PC-9 (cell line): Measurements from ENCODE around the gene TSKS. TPM values are rescaled to one million over a fixed set of nuclear protein-coding genes. Genes with fewer than 3 reads are reported as not detected.

ENCODE experiments used
- BruUV-seq: library from RNA; stranded (reverse); fragments of 400-500 nt; replicated peaks from 2 replicates; lab custom pipeline; 2021; lab: Mats Ljungman, UMichigan
- CTCF ChIA-PET: fragments of 300-600 bp; sonication (Branson Sonifier 250); formaldehyde crosslinking; loops from one replicate; lab custom pipeline; 2022; ENCODE audit warnings: antibody characterized with exemption; lab: Charles Lee
- POLR2A ChIA-PET: fragments of 300-600 bp; sonication (Branson Sonifier 250); formaldehyde crosslinking; loops from one replicate; lab custom pipeline; 2022; ENCODE audit warnings: antibody characterized with exemption; ENCODE audit not compliant: unreplicated experiment; lab: Charles Lee
- DNase-seq, 2 experiments: peaks; one replicate each; pipeline versions ENCODE4 v3.0.0 to v3.0.0-alpha.2; 2015 to 2022; ENCODE audit warnings: mixed read lengths in 1 of 2
- H2AFZ ChIP-seq: fragments of 200-600 bp; sonication (generic); 2 replicates; pipeline ENCODE4 v1.8.1; 2017; ENCODE audit warnings: antibody characterized with exemption
- H3F3A ChIP-seq: fragments of 200-600 bp; sonication (generic); 2 replicates; pipeline ENCODE4 v1.8.1; 2017; ENCODE audit warnings: antibody characterized with exemption, mild to moderate bottlenecking, low read depth; ENCODE audit not compliant: insufficient read depth
- H3K27ac ChIP-seq: fragments of 200-600 bp; sonication (generic); 2 replicates; pipeline ENCODE4 v1.6.1; 2016; ENCODE audit warnings: mixed run types
- H3K27me3 ChIP-seq: fragments of 200-600 bp; sonication (generic); 2 replicates; pipeline ENCODE4 v1.6.1; 2016; ENCODE audit warnings: low read depth, mixed run types; ENCODE audit not compliant: insufficient read depth
- H3K36me3 ChIP-seq: fragments of 200-600 bp; sonication (generic); 2 replicates; pipeline ENCODE4 v1.6.1; 2016; ENCODE audit warnings: low read depth, mixed run types
- H3K4me1 ChIP-seq: fragments of 200-600 bp; sonication (generic); replicated peaks from 2 replicates; pipeline ENCODE4 v1.6.1; 2016; ENCODE audit warnings: mixed run types; ENCODE audit not compliant: insufficient read depth
- H3K4me2 ChIP-seq: fragments of 200-600 bp; sonication (generic); 2 replicates; pipeline ENCODE4 v1.6.1; 2017; ENCODE audit warnings: mixed run types
- H3K4me3 ChIP-seq: fragments of 200-600 bp; sonication (generic); 2 replicates; pipeline ENCODE4 v1.6.1; 2016; ENCODE audit warnings: mixed run types
- H3K79me2 ChIP-seq: fragments of 200-600 bp; sonication (generic); 2 replicates; pipeline ENCODE4 v1.6.1; 2017; ENCODE audit warnings: low read depth, mixed run types
- H3K9me2 ChIP-seq: fragments of 200-600 bp; sonication (generic); 2 replicates; pipeline ENCODE4 v1.8.1; 2017; ENCODE audit warnings: mild to moderate bottlenecking; ENCODE audit not compliant: insufficient read depth
- H3K9me3 ChIP-seq: fragments of 200-600 bp; sonication (generic); 2 replicates; pipeline ENCODE4 v1.8.1; 2016; ENCODE audit warnings: low read depth; ENCODE audit not compliant: insufficient read depth
- H4K20me1 ChIP-seq: fragments of 200-600 bp; sonication (generic); 2 replicates; pipeline ENCODE4 v1.8.1; 2017; ENCODE audit not compliant: insufficient read depth
- EZH2 ChIP-seq: fragments of 200-600 bp; sonication (generic); IDR thresholded peaks from 2 replicates; pipeline ENCODE4 v1.8.0; 2017; ENCODE audit warnings: antibody characterized with exemption, low read depth
- intact Hi-C: fragments of 100-400 bp; cut with micrococcal nuclease; formaldehyde crosslinking; loops from one replicate; pipeline ENCODE4 v1.10.0; 2022; ENCODE audit not compliant: unreplicated experiment
- total RNA-seq: library from RNA; stranded (reverse); gene quantifications from 2 replicates; pipeline ENCODE4 v1.2.3, GENCODE V29; 2021
- TF ChIP-seq, protein P1 (sequence below): fragments of 200-600 bp; sonication (generic); conservative IDR thresholded peaks from 2 replicates; pipeline ENCODE4 v1.6.1; 2017; ENCODE audit warnings: mixed run types, antibody characterized with exemption, mild to moderate bottlenecking, moderate library complexity

TSKS gene
- total RNA-seq, 1 experiment from 2014 or later: not detected

GRCh38 chr19:49799798-49800376, 36.8 kb upstream of the TSKS start:
- Histone ChIP-seq H2AFZ (no peak overlapping the region), H3K4me3 (no peak overlapping the region), H3K4me1 (no peaks in the 10 kb centered on the region), H3F3A (peaks cover 10% of the 10 kb centered on the region; the same call in 1 of the 2 replicates), H4K20me1 (no peaks in the 10 kb centered on the region; the same call in none of the 2 replicates), H3K9me2 (no peaks in the 10 kb centered on the region), H3K4me2 (no peak overlapping the region), H3K27me3 (no peaks in the 10 kb centered on the region), H3K9me3 (no peaks in the 10 kb centered on the region), H3K27ac (no peak overlapping the region), H3K36me3 (peaks cover 5% of the 10 kb centered on the region; the same call in 1 of the 2 replicates), H3K79me2 (no peaks in the 10 kb centered on the region)
- CTCF ChIA-PET: interaction anchor here (0.7 kb wide), 1 partner anchor 69 kb away, joined by 3 read pairs; no protein-coding TSS in a partner anchor
- intact Hi-C loops: no loop called here
- no peak for DNase-seq
- POLR2A ChIA-PET: no interaction called here
- BruUV-seq: no TSS peak
- TF ChIP-seq, protein P1, sequence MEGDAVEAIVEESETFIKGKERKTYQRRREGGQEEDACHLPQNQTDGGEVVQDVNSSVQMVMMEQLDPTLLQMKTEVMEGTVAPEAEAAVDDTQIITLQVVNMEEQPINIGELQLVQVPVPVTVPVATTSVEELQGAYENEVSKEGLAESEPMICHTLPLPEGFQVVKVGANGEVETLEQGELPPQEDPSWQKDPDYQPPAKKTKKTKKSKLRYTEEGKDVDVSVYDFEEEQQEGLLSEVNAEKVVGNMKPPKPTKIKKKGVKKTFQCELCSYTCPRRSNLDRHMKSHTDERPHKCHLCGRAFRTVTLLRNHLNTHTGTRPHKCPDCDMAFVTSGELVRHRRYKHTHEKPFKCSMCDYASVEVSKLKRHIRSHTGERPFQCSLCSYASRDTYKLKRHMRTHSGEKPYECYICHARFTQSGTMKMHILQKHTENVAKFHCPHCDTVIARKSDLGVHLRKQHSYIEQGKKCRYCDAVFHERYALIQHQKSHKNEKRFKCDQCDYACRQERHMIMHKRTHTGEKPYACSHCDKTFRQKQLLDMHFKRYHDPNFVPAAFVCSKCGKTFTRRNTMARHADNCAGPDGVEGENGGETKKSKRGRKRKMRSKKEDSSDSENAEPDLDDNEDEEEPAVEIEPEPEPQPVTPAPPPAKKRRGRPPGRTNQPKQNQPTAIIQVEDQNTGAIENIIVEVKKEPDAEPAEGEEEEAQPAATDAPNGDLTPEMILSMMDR: no peak; the same call in 1 of the 2 replicates
- TF ChIP-seq EZH2: no peak

GRCh38 chr19:49799271-49799797, 36.2 kb upstream of the TSKS start:
- Histone ChIP-seq H2AFZ (no peak overlapping the region), H4K20me1 (no peaks in the 10 kb centered on the region; the same call in 1 of the 2 replicates), H3K27ac (no peak overlapping the region), H3K4me1 (no peaks in the 10 kb centered on the region), H3K79me2 (no peaks in the 10 kb centered on the region), H3K9me3 (no peaks in the 10 kb centered on the region), H3K9me2 (no peaks in the 10 kb centered on the region), H3K36me3 (peaks cover 5% of the 10 kb centered on the region; the same call in 1 of the 2 replicates), H3K27me3 (no peaks in the 10 kb centered on the region), H3K4me2 (no peak overlapping the region), H3F3A (peaks cover 7% of the 10 kb centered on the region; the same call in 1 of the 2 replicates), H3K4me3 (no peak overlapping the region)
- TF ChIP-seq EZH2: no peak
- TF ChIP-seq, protein P1: no peak
- ChIA-PET POLR2A (no interaction called here), CTCF (no interaction called here)
- no TSS peak for BruUV-seq
- no peak for DNase-seq
- intact Hi-C loops: no loop called here

- POLR2A ChIA-PET: no interaction called here
Measured at GRCh38 chr19:49798574-49798973, 35.5 kb upstream of the TSKS start.

More at GRCh38 chr19:49798574-49798973, 35.5 kb upstream of the TSKS start:
- Histone ChIP-seq H3K9me2 (no peaks in the 10 kb centered on the region), H3K27me3 (no peaks in the 10 kb centered on the region), H3K4me1 (peaks cover 7% of the 10 kb centered on the region), H3K9me3 (no peaks in the 10 kb centered on the region), H3K27ac (no peak overlapping the region), H3K36me3 (peaks cover 5% of the 10 kb centered on the region; the same call in 1 of the 2 replicates), H3F3A (peaks cover 12% of the 10 kb centered on the region; the same call in 1 of the 2 replicates), H3K4me3 (no peak overlapping the region), H3K4me2 (no peak overlapping the region), H4K20me1 (no peaks in the 10 kb centered on the region; the same call in 1 of the 2 replicates), H3K79me2 (no peaks in the 10 kb centered on the region), H2AFZ (no peak overlapping the region)
- DNase-seq: no peak
- CTCF ChIA-PET: no interaction called here
- BruUV-seq: no TSS peak
- intact Hi-C loops: no loop called here
- TF ChIP-seq, protein P1: no peak
- TF ChIP-seq EZH2: no peak
